H9 (cell line): Measurements from ENCODE around the gene EPS8. TPM values are rescaled to one million over a fixed set of nuclear protein-coding genes. Genes with fewer than 3 reads are reported as not detected.

Experiments used
- DNase-seq: peaks from one replicate; pipeline ENCODE4 v3.0.0-alpha.2; 2017
- H2AFZ ChIP-seq: one replicate; pipeline ENCODE4 v1.6.1; 2013; ENCODE audit warnings: mild to moderate bottlenecking, low read length, control low read depth, moderate library complexity
- H2AK5ac ChIP-seq: 2 replicates; pipeline ENCODE4 v1.6.1; 2013; ENCODE audit warnings: low read length, control low read depth, mixed read lengths; ENCODE audit not compliant: insufficient read length
- H2BK120ac ChIP-seq: one replicate; pipeline ENCODE4 v1.6.1; 2013; ENCODE audit warnings: low read depth, mild to moderate bottlenecking, low read length, control low read depth, inconsistent platforms; ENCODE audit not compliant: poor library complexity, severe bottlenecking
- H2BK12ac ChIP-seq: 2 replicates; pipeline ENCODE4 v1.6.1; 2013; ENCODE audit warnings: low read length, control low read depth, mixed read lengths, low read depth; ENCODE audit not compliant: insufficient read length
- H2BK15ac ChIP-seq: 2 replicates; pipeline ENCODE4 v1.6.1; 2013; ENCODE audit warnings: low read depth, low read length, control low read depth
- H2BK20ac ChIP-seq: one replicate; pipeline ENCODE4 v1.6.1; 2013; ENCODE audit warnings: low read depth, mild to moderate bottlenecking, low read length, control low read depth, inconsistent platforms; ENCODE audit not compliant: poor library complexity, severe bottlenecking
- H2BK5ac ChIP-seq: 2 replicates; pipeline ENCODE4 v1.6.1; 2013; ENCODE audit warnings: low read length, control low read depth, mixed read lengths; ENCODE audit not compliant: insufficient read length
- H3K14ac ChIP-seq: 2 replicates; pipeline ENCODE4 v1.6.1; 2013; ENCODE audit warnings: low read length, control low read depth; ENCODE audit not compliant: insufficient read depth
- H3K18ac ChIP-seq: 2 replicates; pipeline ENCODE4 v1.6.1; 2013; ENCODE audit warnings: low read depth, mild to moderate bottlenecking, mixed read lengths, low read length, control low read depth; ENCODE audit not compliant: insufficient read length
- H3K23ac ChIP-seq: 2 replicates; pipeline ENCODE4 v1.6.1; 2013; ENCODE audit warnings: low read length, control low read depth, mixed read lengths, low read depth; ENCODE audit not compliant: insufficient read length
- H3K23me2 ChIP-seq: 2 replicates; pipeline ENCODE4 v1.6.1; 2013; ENCODE audit warnings: low read depth, mild to moderate bottlenecking, mixed read lengths, low read length, control low read depth; ENCODE audit not compliant: insufficient read length, poor library complexity, severe bottlenecking
- H3K27ac ChIP-seq: 2 replicates; pipeline ENCODE4 v1.5.1; 2013; ENCODE audit warnings: low read length, control low read depth, mixed read lengths, low read depth; ENCODE audit not compliant: insufficient read length
- H3K27me3 ChIP-seq: 2 replicates; pipeline ENCODE4 v1.6.1; 2013; ENCODE audit warnings: low read length, control low read depth, inconsistent platforms; ENCODE audit not compliant: insufficient read depth
- H3K4ac ChIP-seq: 2 replicates; pipeline ENCODE4 v1.6.1; 2013; ENCODE audit warnings: low read depth, mild to moderate bottlenecking, control low read depth, inconsistent platforms, low read length, moderate library complexity
- H3K4me1 ChIP-seq: 2 replicates; pipeline ENCODE4 v1.6.1; 2013; ENCODE audit warnings: low read length, control low read depth, inconsistent platforms; ENCODE audit not compliant: insufficient read depth
- H3K4me2 ChIP-seq: 2 replicates; pipeline ENCODE4 v1.6.1; 2013; ENCODE audit warnings: low read length, control low read depth, mixed read lengths; ENCODE audit not compliant: insufficient read length, insufficient read depth
- H3K56ac ChIP-seq: 2 replicates; pipeline ENCODE4 v1.6.1; 2013; ENCODE audit warnings: low read depth, mild to moderate bottlenecking, mixed read lengths, low read length, control low read depth; ENCODE audit not compliant: insufficient read length
- H3K79me1 ChIP-seq: 2 replicates; pipeline ENCODE4 v1.6.1; 2013; ENCODE audit warnings: low read depth, mild to moderate bottlenecking, moderate library complexity, low read length, control low read depth, inconsistent platforms; ENCODE audit not compliant: insufficient read depth, poor library complexity, severe bottlenecking
- H3K79me2 ChIP-seq: 2 replicates; pipeline ENCODE4 v1.6.1; 2013; ENCODE audit warnings: low read length, control low read depth, inconsistent platforms; ENCODE audit not compliant: insufficient read depth
- H3K9ac ChIP-seq: 2 replicates; pipeline ENCODE4 v1.6.1; 2013; ENCODE audit warnings: low read length, control low read depth, mixed read lengths; ENCODE audit not compliant: insufficient read length; ENCODE audit errors: extremely low read depth
- H3K9me3 ChIP-seq: one replicate; pipeline ENCODE4 v1.6.1; 2013; ENCODE audit warnings: low read depth, low read length, inconsistent platforms; ENCODE audit not compliant: control insufficient read depth
- H3T11ph ChIP-seq: one replicate; pipeline ENCODE4 v1.6.1; 2013; ENCODE audit warnings: mild to moderate bottlenecking, low read length, control low read depth, inconsistent platforms
- H4K20me1 ChIP-seq: one replicate; pipeline ENCODE4 v1.6.1; 2013; ENCODE audit not compliant: control insufficient read depth, insufficient read length, insufficient read depth
- H4K5ac ChIP-seq: 2 replicates; pipeline ENCODE4 v1.6.1; 2013; ENCODE audit warnings: low read depth, mild to moderate bottlenecking, mixed read lengths, low read length, control low read depth; ENCODE audit not compliant: insufficient read length
- H4K8ac ChIP-seq: replicated peaks from 2 replicates; pipeline ENCODE4 v1.6.1; 2013; ENCODE audit warnings: low read length, control low read depth, mixed read lengths, low read depth; ENCODE audit not compliant: insufficient read length
- H4K91ac ChIP-seq: 2 replicates; pipeline ENCODE4 v1.6.1; 2013; ENCODE audit warnings: low read depth, mild to moderate bottlenecking, moderate library complexity, mixed read lengths, low read length, control low read depth; ENCODE audit not compliant: insufficient read length
- H3K27ac Mint-ChIP-seq, 3 experiments: 2 replicates in 2 of 3; 3 replicates in 1 of 3; pipeline ENCODE4 v1.8.0; 2020 to 2021; ENCODE audit warnings: mixed read lengths in 3 of 3, mild to moderate bottlenecking in 1 of 3, moderate library complexity in 1 of 3
- H3K27me3 Mint-ChIP-seq: 2 replicates; pipeline ENCODE4 v1.8.0; 2021; ENCODE audit warnings: low read depth, mild to moderate bottlenecking, moderate library complexity, mixed read lengths
- H3K36me3 Mint-ChIP-seq, 3 experiments: 2 replicates in 2 of 3; 3 replicates in 1 of 3; pipeline ENCODE4 v1.8.0; 2020 to 2021; ENCODE audit warnings: low read depth in 3 of 3, mixed read lengths in 3 of 3; ENCODE audit not compliant: insufficient read depth in 1 of 3
- H3K4me1 Mint-ChIP-seq, 2 experiments: 2 replicates each; pipeline ENCODE4 v1.8.0; 2020; ENCODE audit warnings: mixed read lengths in 2 of 2
- H3K4me3 Mint-ChIP-seq, 2 experiments: 2 replicates in 1 of 2; 3 replicates in 1 of 2; pipeline ENCODE4 v1.8.0; 2020 to 2021; ENCODE audit warnings: mild to moderate bottlenecking in 2 of 2, mixed read lengths in 2 of 2, moderate library complexity in 1 of 2
- H3K9me3 Mint-ChIP-seq, 2 experiments: 2 replicates in 1 of 2; 3 replicates in 1 of 2; pipeline ENCODE4 v1.8.0; 2020; ENCODE audit warnings: mild to moderate bottlenecking in 2 of 2, mixed read lengths in 2 of 2, moderate library complexity in 1 of 2
- CTCF ChIP-seq: fragments of 200-600 bp; sonication (generic); conservative IDR thresholded peaks from 3 replicates; pipeline ENCODE4 v1.8.0; 2021; ENCODE audit warnings: antibody characterized with exemption, mild to moderate bottlenecking
- WGBS: extraction: QIAGEN DNeasy Blood & Tissue Kit; methylation state at CpG from one replicate; pipeline ENCODE4 v1.1.7; 2013; ENCODE audit warnings: missing lambda C conversion rate, low lambda C conversion rate, mixed read lengths; ENCODE audit not compliant: insufficient read length; ENCODE audit errors: extremely low coverage; 5-methylcytosine and 5-hydroxymethylcytosine counted together
- total RNA-seq: library from RNA; stranded (reverse); gene quantifications from 2 replicates; pipeline ENCODE4 v1.2.1, GENCODE V29; 2021

EPS8 gene
- total RNA-seq, 1 experiment from 2014 or later, result 2.2 TPM

- Mint-ChIP-seq H3K4me3 (peak overlapping the region; percentile 77 to 90), H3K27me3 (peaks cover 68% of the 10 kb centered on the region), H3K4me1 (peaks cover 16% of the 10 kb centered on the region in 2 experiments), H3K9me3 (no peaks in the 10 kb centered on the region; a peak in 1 of 5 replicates), H3K27ac (peak overlapping the region in 2 of 3 experiments; percentile 1 to 24; a peak in 1 of 7 replicates), H3K36me3 (no peaks in the 10 kb centered on the region)
- H3K27me3 ChIP-seq, result peaks cover 3% of the 10 kb centered on the region; the same call in 1 of the 2 replicates
- no peak overlapping the region for H4K8ac ChIP-seq
- no peak overlapping the region for H2BK5ac ChIP-seq
- H3K79me2 ChIP-seq, result no peaks in the 10 kb centered on the region
- H3K4me2 ChIP-seq, result peak overlapping the region; percentile 72
- no peak overlapping the region for H2BK15ac ChIP-seq
- no peak overlapping the region for H4K5ac ChIP-seq
- H3K9ac ChIP-seq, result peak overlapping the region; percentile 34
- peak overlapping the region; percentile 45; the same call in 1 of the 2 replicates for H3K14ac ChIP-seq
- no peaks in the 10 kb centered on the region for H3K9me3 ChIP-seq
- no peak overlapping the region for H3K27ac ChIP-seq
- H2AFZ ChIP-seq, result peak overlapping the region; percentile 17
- peaks cover 16% of the 10 kb centered on the region for H3K23me2 ChIP-seq
- no peak overlapping the region for H2AK5ac ChIP-seq
- H4K91ac ChIP-seq, result no peak overlapping the region
- H4K20me1 ChIP-seq, result no peaks in the 10 kb centered on the region
- peak; percentile 69 for DNase-seq
- no peak overlapping the region for H3K56ac ChIP-seq
- TF ChIP-seq CTCF, result no peak
- no peak overlapping the region for H2BK120ac ChIP-seq
- no peak overlapping the region for H3K23ac ChIP-seq
- H3K4ac ChIP-seq, result no peak overlapping the region
- peak overlapping the region; percentile 30 for H3K18ac ChIP-seq
- no peaks in the 10 kb centered on the region for H3K4me1 ChIP-seq
- WGBS, result no CpG with 5 or more reads among the region's 64 CpGs
- no peak overlapping the region for H3T11ph ChIP-seq
- no peaks in the 10 kb centered on the region for H3K79me1 ChIP-seq
- H2BK20ac ChIP-seq, result no peak overlapping the region
- H2BK12ac ChIP-seq, result no peak overlapping the region
Observed at GRCh38 chr12:15788233-15789219, 662 bp downstream of the EPS8 start.
